Thoracic aorta (tissue), 2 donors: ENCODE data around the gene TRMT11. TPM values are rescaled to one million over a fixed set of nuclear protein-coding genes. Genes with fewer than 3 reads are reported as not detected.

ENCODE experiments used
- ATAC-seq: fragments of 150-250 bp; one replicate; pipeline ENCODE4 v1.8.0; 2017; ENCODE audit warnings: low read depth; ENCODE audit not compliant: insufficient number of reproducible peaks, low FRiP score
- DNase-seq: peaks from one replicate; pipeline ENCODE4 v3.0.0-alpha.2; 2020; ENCODE audit warnings: low spot score
- H3K27ac ChIP-seq, 2 donors: fragments of 200-600 bp; sonication (generic); 1 replicate in 1 of 2; 2 replicates in 1 of 2; pipeline ENCODE4 v1.5.1; 2016; ENCODE audit warnings: mild to moderate bottlenecking in 2 of 2, moderate library complexity in 2 of 2
- H3K27me3 ChIP-seq: fragments of 200-600 bp; sonication (generic); replicated peaks from 2 replicates; pipeline ENCODE4 v1.6.0; 2016; ENCODE audit warnings: mild to moderate bottlenecking; ENCODE audit not compliant: insufficient read depth
- H3K36me3 ChIP-seq: fragments of 200-600 bp; sonication (generic); one replicate; pipeline ENCODE4 v1.5.1; 2016
- H3K4me1 ChIP-seq, 2 donors: fragments of 200-600 bp; sonication (generic); 1 replicate in 1 of 2; 2 replicates in 1 of 2; pipeline versions ENCODE4 v1.5.1 to v1.6.0; 2016; ENCODE audit warnings: low read depth in 2 of 2, mild to moderate bottlenecking in 1 of 2; ENCODE audit not compliant: control insufficient read depth in 1 of 2
- H3K4me3 ChIP-seq: fragments of 200-600 bp; sonication (generic); 2 replicates; pipeline ENCODE4 v1.5.1; 2016; ENCODE audit warnings: mild to moderate bottlenecking
- H3K9me3 ChIP-seq: fragments of 200-600 bp; sonication (generic); 2 replicates; pipeline ENCODE4 v1.5.1; 2016
- CTCF ChIP-seq: fragments of 200-600 bp; sonication (generic); IDR thresholded peaks from one replicate; pipeline ENCODE4 v1.5.1; 2019; ENCODE audit warnings: antibody characterized with exemption
- total RNA-seq, 2 donors: library from RNA; depleted of rRNA; stranded (reverse); fragments of >200 nt; gene quantifications; one replicate each; pipeline versions ENCODE4 v1.1.0 to v1.2.3, GENCODE V29; 2016

Gene TRMT11
- total RNA-seq, 2 donors from 2014 or later: 33.6 to 54.0 TPM

- no peak for ATAC-seq
- no peaks in the 10 kb centered on the region for H3K27me3 ChIP-seq
- no peaks in the 10 kb centered on the region for H3K36me3 ChIP-seq
- no peak overlapping the region for H3K27ac ChIP-seq
- H3K9me3 ChIP-seq: no peaks in the 10 kb centered on the region
- H3K4me3 ChIP-seq: no peak overlapping the region
- no peak for TF ChIP-seq CTCF
- H3K4me1 ChIP-seq: no peaks in the 10 kb centered on the region
- no peak for DNase-seq
Measured at GRCh38 chr6:126075335-126076071, 89.2 kb downstream of the TRMT11 start.

GRCh38 chr6:126076992-126077664 is 90.8 kb downstream of the TRMT11 start:
- Histone ChIP-seq H3K9me3 (no peaks in the 10 kb centered on the region), H3K4me1 (no peaks in the 10 kb centered on the region), H3K36me3 (no peaks in the 10 kb centered on the region), H3K27ac (no peak overlapping the region), H3K4me3 (no peak overlapping the region), H3K27me3 (no peaks in the 10 kb centered on the region)
- no peak for DNase-seq
- ATAC-seq: no peak
- TF ChIP-seq CTCF: no peak

GRCh38 chr6:126077810-126078776 is 91.8 kb downstream of the TRMT11 start:
- DNase-seq: no peak
- no peaks in the 10 kb centered on the region for H3K9me3 ChIP-seq
- ATAC-seq: no peak
- no peak for TF ChIP-seq CTCF
- H3K4me1 ChIP-seq: no peaks in the 10 kb centered on the region
- H3K4me3 ChIP-seq: no peak overlapping the region
- H3K27me3 ChIP-seq: no peaks in the 10 kb centered on the region
- no peak overlapping the region for H3K27ac ChIP-seq
- H3K36me3 ChIP-seq: no peaks in the 10 kb centered on the region

- H3K9me3 ChIP-seq: no peaks in the 10 kb centered on the region
- no peak overlapping the region for H3K4me3 ChIP-seq
- H3K36me3 ChIP-seq: no peaks in the 10 kb centered on the region
- H3K27ac ChIP-seq: no peak overlapping the region
- no peak for TF ChIP-seq CTCF
- ATAC-seq (no peak), DNase-seq (no peak)
- H3K27me3 ChIP-seq: no peaks in the 10 kb centered on the region
- H3K4me1 ChIP-seq: no peaks in the 10 kb centered on the region
Measured at GRCh38 chr6:126083875-126084274, 97.5 kb downstream of the TRMT11 start.

- Histone ChIP-seq H3K27me3 (no peaks in the 10 kb centered on the region), H3K9me3 (no peaks in the 10 kb centered on the region), H3K36me3 (no peaks in the 10 kb centered on the region), H3K27ac (no peak overlapping the region), H3K4me3 (no peak overlapping the region), H3K4me1 (no peaks in the 10 kb centered on the region)
- no peak for DNase-seq
- TF ChIP-seq CTCF: no peak
- ATAC-seq: no peak
Measured at GRCh38 chr6:126086560-126086959, 100.2 kb downstream of the TRMT11 start.
